OCI-LY1 (cell line): ENCODE results near the gene TTC28.
"Not testable (repeated sequence)": the region's sequence is repeated elsewhere in the genome, so short reads cannot be mapped to it uniquely, and the experiment has no call there.

ENCODE experiments used
- H2AFZ ChIP-seq: fragments of 200-600 bp; sonication (generic), shearing (Covaris generic); 2 replicates; pipeline ENCODE4 v1.6.0; 2014; ENCODE audit warnings: antibody characterized with exemption, mild to moderate bottlenecking, low read length
- H3F3A ChIP-seq: fragments of 200-600 bp; sonication (generic), shearing (Covaris generic); 2 replicates; pipeline ENCODE4 v1.6.0; 2014; ENCODE audit warnings: mild to moderate bottlenecking, antibody characterized with exemption, low read length, moderate library complexity; ENCODE audit not compliant: insufficient read depth
- H3K27ac ChIP-seq: fragments of 200-600 bp; sonication (generic); 2 replicates; pipeline ENCODE4 v1.5.1; 2014; ENCODE audit warnings: low read length, mixed run types, mild to moderate bottlenecking, low read depth; ENCODE audit not compliant: poor library complexity, severe bottlenecking
- H3K27me3 ChIP-seq: fragments of 200-600 bp; sonication (generic); 2 replicates; pipeline ENCODE4 v1.6.0; 2014; ENCODE audit warnings: antibody characterized with exemption, mild to moderate bottlenecking, low read length, moderate library complexity; ENCODE audit not compliant: insufficient read depth
- H3K36me3 ChIP-seq: fragments of 200-600 bp; sonication (generic); 2 replicates; pipeline ENCODE4 v1.6.1; 2014; ENCODE audit warnings: mild to moderate bottlenecking, antibody characterized with exemption, low read length, moderate library complexity, mixed read lengths; ENCODE audit not compliant: insufficient read depth
- H3K4me1 ChIP-seq: fragments of 200-600 bp; sonication (generic); 2 replicates; pipeline ENCODE4 v1.5.1; 2014; ENCODE audit warnings: mild to moderate bottlenecking, low read length, moderate library complexity; ENCODE audit not compliant: insufficient read depth, severe bottlenecking
- H3K4me2 ChIP-seq: fragments of 200-600 bp; sonication (generic), shearing (Covaris generic); 2 replicates; pipeline ENCODE4 v1.6.1; 2014; ENCODE audit warnings: low read length
- H3K4me3 ChIP-seq: fragments of 200-600 bp; sonication (generic); 2 replicates; pipeline ENCODE4 v1.5.1; 2014; ENCODE audit warnings: low read length, low read depth, mild to moderate bottlenecking, mixed read lengths; ENCODE audit not compliant: poor library complexity, severe bottlenecking
- H3K79me2 ChIP-seq: fragments of 200-600 bp; shearing (Covaris generic); 2 replicates; pipeline ENCODE4 v1.6.1; 2016; ENCODE audit warnings: mixed run types, low read length, mixed read lengths; ENCODE audit not compliant: insufficient read depth
- H3K9ac ChIP-seq: fragments of 200-600 bp; sonication (generic), shearing (Covaris generic); 2 replicates; pipeline ENCODE4 v1.6.1; 2014; ENCODE audit warnings: mild to moderate bottlenecking, low read length, mixed read lengths
- H3K9me2 ChIP-seq: fragments of 200-600 bp; sonication (generic), shearing (Covaris generic); 2 replicates; pipeline ENCODE4 v1.6.1; 2014; ENCODE audit warnings: low read depth, mild to moderate bottlenecking, low read length, mixed read lengths
- H3K9me3 ChIP-seq: fragments of 200-600 bp; shearing (Covaris generic); 2 replicates; pipeline ENCODE4 v1.6.1; 2014; ENCODE audit warnings: low read length, mixed read lengths
- H4K20me1 ChIP-seq: fragments of 200-600 bp; sonication (generic), shearing (Covaris generic); 2 replicates; pipeline ENCODE4 v1.6.0; 2016; ENCODE audit warnings: mild to moderate bottlenecking, low read length; ENCODE audit not compliant: insufficient read depth
- EZH2 ChIP-seq: fragments of 200-600 bp; sonication (generic), shearing (Covaris generic); IDR thresholded peaks from 2 replicates; pipeline ENCODE4 v1.8.0; 2017; ENCODE audit warnings: borderline replicate concordance, mixed run types, mild to moderate bottlenecking, antibody characterized with exemption, low read length, moderate library complexity, mixed read lengths
- TF ChIP-seq, protein P1 (sequence below): fragments of 200-600 bp; sonication (generic), shearing (Covaris generic); IDR thresholded peaks from 2 replicates; pipeline ENCODE4 v1.5.1; 2017; ENCODE audit warnings: mild to moderate bottlenecking, antibody characterized with exemption, low read length, moderate library complexity, mixed read lengths

TTC28 gene

GRCh38 chr22:28172892-28173670 is 506.6 kb downstream of the TTC28 start:
- TF ChIP-seq, protein P1, sequence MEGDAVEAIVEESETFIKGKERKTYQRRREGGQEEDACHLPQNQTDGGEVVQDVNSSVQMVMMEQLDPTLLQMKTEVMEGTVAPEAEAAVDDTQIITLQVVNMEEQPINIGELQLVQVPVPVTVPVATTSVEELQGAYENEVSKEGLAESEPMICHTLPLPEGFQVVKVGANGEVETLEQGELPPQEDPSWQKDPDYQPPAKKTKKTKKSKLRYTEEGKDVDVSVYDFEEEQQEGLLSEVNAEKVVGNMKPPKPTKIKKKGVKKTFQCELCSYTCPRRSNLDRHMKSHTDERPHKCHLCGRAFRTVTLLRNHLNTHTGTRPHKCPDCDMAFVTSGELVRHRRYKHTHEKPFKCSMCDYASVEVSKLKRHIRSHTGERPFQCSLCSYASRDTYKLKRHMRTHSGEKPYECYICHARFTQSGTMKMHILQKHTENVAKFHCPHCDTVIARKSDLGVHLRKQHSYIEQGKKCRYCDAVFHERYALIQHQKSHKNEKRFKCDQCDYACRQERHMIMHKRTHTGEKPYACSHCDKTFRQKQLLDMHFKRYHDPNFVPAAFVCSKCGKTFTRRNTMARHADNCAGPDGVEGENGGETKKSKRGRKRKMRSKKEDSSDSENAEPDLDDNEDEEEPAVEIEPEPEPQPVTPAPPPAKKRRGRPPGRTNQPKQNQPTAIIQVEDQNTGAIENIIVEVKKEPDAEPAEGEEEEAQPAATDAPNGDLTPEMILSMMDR = no peak
- no peaks in the 10 kb centered on the region for H3K79me2 ChIP-seq
- no peak overlapping the region for H3K4me3 ChIP-seq
- H2AFZ ChIP-seq = no peak overlapping the region
- no peaks in the 10 kb centered on the region for H3K9me3 ChIP-seq
- no peaks in the 10 kb centered on the region for H3K9me2 ChIP-seq
- no peaks in the 10 kb centered on the region; the same call in 1 of the 2 replicates for H3K27me3 ChIP-seq
- H3K4me1 ChIP-seq = no peaks in the 10 kb centered on the region
- H4K20me1 ChIP-seq = no peaks in the 10 kb centered on the region
- no peaks in the 10 kb centered on the region for H3K36me3 ChIP-seq
- H3K4me2 ChIP-seq = no peak overlapping the region
- no peaks in the 10 kb centered on the region for H3F3A ChIP-seq
- H3K27ac ChIP-seq = no peak overlapping the region
- H3K9ac ChIP-seq = no peak overlapping the region

DNA sequence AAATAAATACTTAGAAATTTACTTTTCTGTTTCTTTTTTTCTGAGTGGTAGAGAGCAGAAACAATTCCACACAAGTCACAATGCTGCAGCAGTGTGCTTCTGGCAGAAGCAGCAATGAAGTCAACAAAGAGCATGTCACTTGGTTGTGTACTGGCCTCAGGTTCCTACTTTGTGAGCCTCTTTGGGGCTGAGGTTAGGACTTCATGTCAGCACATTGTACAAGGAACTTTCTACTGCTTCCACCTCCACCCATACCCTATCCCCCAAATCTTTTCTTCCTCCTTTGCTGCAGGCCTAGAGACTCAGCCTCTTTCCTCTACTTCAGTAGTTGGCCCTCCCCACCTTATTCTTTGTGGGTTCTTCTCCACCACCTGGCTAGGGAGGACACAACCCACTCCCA is 507.9 kb downstream of the TTC28 start:
- Histone ChIP-seq H3K4me2 (no peak overlapping the region), H3K4me1 (no peaks in the 10 kb centered on the region), H3K9me2 (no peaks in the 10 kb centered on the region), H3K36me3 (no peaks in the 10 kb centered on the region), H3K27ac (no peak overlapping the region), H4K20me1 (no peaks in the 10 kb centered on the region), H3K27me3 (no peaks in the 10 kb centered on the region; the same call in 1 of the 2 replicates), H3F3A (no peaks in the 10 kb centered on the region), H3K4me3 (no peak overlapping the region), H2AFZ (no peak overlapping the region), H3K9me3 (no peaks in the 10 kb centered on the region), H3K9ac (no peak overlapping the region), H3K79me2 (no peaks in the 10 kb centered on the region)
- TF ChIP-seq, protein P1 = no peak
- no peak for TF ChIP-seq EZH2

- Histone ChIP-seq H3K9me2 (no peaks in the 10 kb centered on the region), H3F3A (no peaks in the 10 kb centered on the region), H3K4me3 (no peak overlapping the region), H4K20me1 (no peaks in the 10 kb centered on the region), H2AFZ (no peak overlapping the region), H3K27me3 (no peaks in the 10 kb centered on the region; the same call in 1 of the 2 replicates), H3K9ac (no peak overlapping the region), H3K4me1 (no peaks in the 10 kb centered on the region), H3K9me3 (no peaks in the 10 kb centered on the region), H3K79me2 (no peaks in the 10 kb centered on the region), H3K27ac (no peak overlapping the region), H3K36me3 (no peaks in the 10 kb centered on the region), H3K4me2 (no peak overlapping the region)
- no peak for TF ChIP-seq EZH2
These were observed 508.5 kb downstream of the TTC28 start for GRCh38 chr22:28171115-28171514.

GRCh38 chr22:28169314-28169713 is 510.3 kb downstream of the TTC28 start:
- H3K9me3 ChIP-seq, H3K9ac ChIP-seq, H3K79me2 ChIP-seq, H3K4me1 ChIP-seq, H3K36me3 ChIP-seq, H3K9me2 ChIP-seq, H2AFZ ChIP-seq, H4K20me1 ChIP-seq, H3K27me3 ChIP-seq, H3K4me3 ChIP-seq, H3F3A ChIP-seq, H3K27ac ChIP-seq, H3K4me2 ChIP-seq: not testable (repeated sequence)
